Thoracic aorta (tissue), 2 donors: Measurements from ENCODE around the gene MAP1S. TPM values are rescaled to one million over a fixed set of nuclear protein-coding genes. Genes with fewer than 3 reads are reported as not detected.

ENCODE experiments used
- ATAC-seq: fragments of 150-250 bp; one replicate; pipeline ENCODE4 v1.8.0; 2017; ENCODE audit warnings: low read depth; ENCODE audit not compliant: insufficient number of reproducible peaks, low FRiP score
- DNase-seq: peaks from one replicate; pipeline ENCODE4 v3.0.0-alpha.2; 2020; ENCODE audit warnings: low spot score
- H3K27ac ChIP-seq, 2 donors: fragments of 200-600 bp; sonication (generic); 1 replicate in 1 of 2; 2 replicates in 1 of 2; pipeline ENCODE4 v1.5.1; 2016; ENCODE audit warnings: mild to moderate bottlenecking in 2 of 2, moderate library complexity in 2 of 2
- H3K27me3 ChIP-seq: fragments of 200-600 bp; sonication (generic); replicated peaks from 2 replicates; pipeline ENCODE4 v1.6.0; 2016; ENCODE audit warnings: mild to moderate bottlenecking; ENCODE audit not compliant: insufficient read depth
- H3K36me3 ChIP-seq: fragments of 200-600 bp; sonication (generic); one replicate; pipeline ENCODE4 v1.5.1; 2016
- H3K4me1 ChIP-seq, 2 donors: fragments of 200-600 bp; sonication (generic); 1 replicate in 1 of 2; 2 replicates in 1 of 2; pipeline versions ENCODE4 v1.5.1 to v1.6.0; 2016; ENCODE audit warnings: low read depth in 2 of 2, mild to moderate bottlenecking in 1 of 2; ENCODE audit not compliant: control insufficient read depth in 1 of 2
- H3K4me3 ChIP-seq: fragments of 200-600 bp; sonication (generic); 2 replicates; pipeline ENCODE4 v1.5.1; 2016; ENCODE audit warnings: mild to moderate bottlenecking
- H3K9me3 ChIP-seq: fragments of 200-600 bp; sonication (generic); 2 replicates; pipeline ENCODE4 v1.5.1; 2016
- total RNA-seq, 2 donors: library from RNA; depleted of rRNA; stranded (reverse); fragments of >200 nt; gene quantifications; one replicate each; pipeline versions ENCODE4 v1.1.0 to v1.2.3, GENCODE V29; 2016
- TF ChIP-seq, protein P1 (sequence below): fragments of 200-600 bp; sonication (generic); IDR thresholded peaks from one replicate; pipeline ENCODE4 v1.5.1; 2019; ENCODE audit warnings: antibody characterized with exemption

MAP1S gene
- total RNA-seq, 2 donors from 2014 or later: 31.7 to 42.9 TPM

DNA sequence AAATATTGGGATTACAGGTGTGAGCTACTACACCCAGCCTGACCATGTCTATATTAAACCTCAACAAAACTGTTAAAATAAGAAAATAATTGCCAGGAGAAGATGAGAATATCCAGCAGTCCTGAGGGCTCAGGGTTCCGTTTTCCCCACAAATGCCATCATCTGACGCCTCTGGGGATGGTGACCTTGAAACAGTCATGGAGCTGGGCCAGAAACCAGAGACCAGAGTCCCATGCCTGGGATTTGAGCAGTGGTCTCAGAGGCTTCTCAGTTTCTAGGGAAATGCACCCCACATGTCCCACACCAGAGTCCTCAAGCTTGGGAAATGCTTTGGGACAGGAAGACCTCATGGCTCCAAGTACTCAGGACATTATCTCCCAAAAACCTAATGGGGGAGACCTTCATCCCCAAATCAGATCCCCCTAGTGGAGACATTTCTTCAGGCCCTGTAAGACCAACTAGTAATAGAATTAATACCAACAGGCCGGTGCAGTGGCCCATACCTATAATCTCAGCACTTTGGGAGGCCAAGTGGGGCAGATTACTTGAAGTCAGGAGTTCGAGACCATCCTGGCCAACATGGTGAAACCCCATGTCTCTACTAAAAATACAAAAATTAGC, 2.9 kb upstream of the MAP1S start:
- Histone ChIP-seq H3K4me3 (no peak overlapping the region), H3K9me3 (no peaks in the 10 kb centered on the region), H3K36me3 (no peaks in the 10 kb centered on the region), H3K27ac (peak overlapping the region in 1 of 2 donors; percentile 76), H3K4me1 (peaks cover 33 to 41% of the 10 kb centered on the region in 2 donors), H3K27me3 (no peaks in the 10 kb centered on the region)
- ATAC-seq (no peak), DNase-seq (no peak)
- TF ChIP-seq, protein P1, sequence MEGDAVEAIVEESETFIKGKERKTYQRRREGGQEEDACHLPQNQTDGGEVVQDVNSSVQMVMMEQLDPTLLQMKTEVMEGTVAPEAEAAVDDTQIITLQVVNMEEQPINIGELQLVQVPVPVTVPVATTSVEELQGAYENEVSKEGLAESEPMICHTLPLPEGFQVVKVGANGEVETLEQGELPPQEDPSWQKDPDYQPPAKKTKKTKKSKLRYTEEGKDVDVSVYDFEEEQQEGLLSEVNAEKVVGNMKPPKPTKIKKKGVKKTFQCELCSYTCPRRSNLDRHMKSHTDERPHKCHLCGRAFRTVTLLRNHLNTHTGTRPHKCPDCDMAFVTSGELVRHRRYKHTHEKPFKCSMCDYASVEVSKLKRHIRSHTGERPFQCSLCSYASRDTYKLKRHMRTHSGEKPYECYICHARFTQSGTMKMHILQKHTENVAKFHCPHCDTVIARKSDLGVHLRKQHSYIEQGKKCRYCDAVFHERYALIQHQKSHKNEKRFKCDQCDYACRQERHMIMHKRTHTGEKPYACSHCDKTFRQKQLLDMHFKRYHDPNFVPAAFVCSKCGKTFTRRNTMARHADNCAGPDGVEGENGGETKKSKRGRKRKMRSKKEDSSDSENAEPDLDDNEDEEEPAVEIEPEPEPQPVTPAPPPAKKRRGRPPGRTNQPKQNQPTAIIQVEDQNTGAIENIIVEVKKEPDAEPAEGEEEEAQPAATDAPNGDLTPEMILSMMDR: peak; percentile 23

DNA sequence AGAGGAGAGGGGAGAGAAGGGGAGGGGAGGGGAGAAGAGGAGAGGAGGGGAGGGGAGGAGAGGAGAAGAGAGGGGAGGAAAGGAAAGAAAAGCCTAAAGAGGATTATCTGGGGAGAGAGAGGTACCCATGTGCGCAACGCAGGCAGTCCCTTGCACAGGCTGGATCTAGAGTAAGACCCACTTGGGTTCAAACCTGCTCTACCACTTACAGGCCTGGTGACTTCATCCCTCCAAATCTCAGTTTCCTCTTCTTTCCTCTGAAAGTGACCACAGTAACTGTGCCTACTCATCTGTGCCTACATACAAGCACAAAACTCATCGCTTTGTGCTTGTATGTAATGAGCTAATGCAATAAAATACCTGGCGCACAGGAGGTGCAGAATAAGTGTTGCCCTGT, 732 bp upstream of the MAP1S start:
- H3K4me1 ChIP-seq: peaks cover 43 to 52% of the 10 kb centered on the region in 2 donors
- H3K4me3 ChIP-seq: peak overlapping the region; percentile 94
- H3K27ac ChIP-seq: no peak overlapping the region

DNA sequence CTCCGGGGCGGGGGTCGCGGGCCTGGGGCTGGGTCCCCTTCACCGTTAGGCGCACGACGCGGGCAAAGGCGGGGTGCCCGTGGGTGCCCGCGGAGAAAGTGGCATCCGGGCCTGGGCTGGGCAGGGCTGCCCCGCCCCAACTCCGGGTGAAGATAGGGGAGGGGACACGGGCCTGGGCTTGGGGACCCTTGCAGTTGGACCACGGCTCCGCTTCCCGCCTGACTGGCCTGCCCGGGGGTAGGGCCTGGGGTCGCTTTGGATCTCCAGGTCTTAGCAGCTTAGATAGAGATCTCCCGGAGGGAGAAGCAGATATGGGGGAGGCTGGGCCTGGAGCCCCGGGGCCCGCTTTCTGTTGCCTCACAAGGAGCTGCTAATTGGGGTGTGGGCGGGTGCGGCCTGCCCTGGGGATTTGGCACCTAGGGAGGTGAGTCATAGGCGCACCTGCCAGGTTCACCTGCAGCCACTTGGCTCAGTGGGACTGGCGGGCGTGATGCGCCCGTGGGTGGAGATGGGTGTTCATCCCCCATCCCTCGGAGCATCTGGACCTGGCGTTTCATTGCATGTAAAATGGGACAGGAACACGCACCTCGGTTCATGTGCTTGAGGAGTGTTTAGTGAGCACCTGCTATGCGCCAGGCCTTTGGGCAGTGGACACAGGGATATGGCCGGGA, 585 bp downstream of the MAP1S start:
- no peak for DNase-seq
- Histone ChIP-seq H3K27ac (no peak overlapping the region), H3K4me1 (peaks cover 43 to 52% of the 10 kb centered on the region in 2 donors), H3K9me3 (no peaks in the 10 kb centered on the region), H3K27me3 (no peaks in the 10 kb centered on the region), H3K36me3 (peaks cover 14% of the 10 kb centered on the region), H3K4me3 (peak overlapping the region; percentile 94)
- ATAC-seq: no peak
- TF ChIP-seq, protein P1: no peak

More for the DNA sequence above, 732 bp upstream of the MAP1S start:
- H3K36me3 ChIP-seq: peaks cover 1% of the 10 kb centered on the region
- ATAC-seq (no peak), DNase-seq (no peak)
- H3K27me3 ChIP-seq: no peaks in the 10 kb centered on the region
- TF ChIP-seq, protein P1: no peak
- no peaks in the 10 kb centered on the region for H3K9me3 ChIP-seq

DNA sequence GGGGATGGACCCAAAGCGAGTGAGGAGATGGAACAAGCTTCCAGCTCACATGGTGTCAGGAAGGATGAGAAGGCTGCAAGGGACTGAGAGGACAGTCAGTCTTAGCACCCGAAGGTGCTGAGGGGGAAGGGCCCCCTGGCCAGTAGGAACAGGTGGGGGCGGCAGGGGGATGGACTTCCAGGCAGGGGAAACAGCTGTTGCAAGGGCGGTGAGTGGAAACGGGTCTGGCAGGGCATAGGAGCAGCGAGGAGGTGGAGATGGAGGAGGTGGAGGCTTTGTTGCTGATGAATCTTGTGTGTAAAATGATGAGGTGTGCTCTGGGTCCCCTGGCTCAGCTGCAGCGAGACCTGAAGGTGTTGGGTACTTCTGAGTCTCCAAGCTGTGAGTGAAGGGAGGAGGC, 1.2 kb downstream of the MAP1S start:
- H3K27ac ChIP-seq: no peak overlapping the region
- no peaks in the 10 kb centered on the region for H3K27me3 ChIP-seq
- H3K4me1 ChIP-seq: peaks cover 43 to 52% of the 10 kb centered on the region in 2 donors

GRCh38 chr19:17721111-17721628, 1.9 kb downstream of the MAP1S start:
- Histone ChIP-seq H3K9me3 (no peaks in the 10 kb centered on the region), H3K4me3 (peak overlapping the region; percentile 94), H3K36me3 (peaks cover 28% of the 10 kb centered on the region), H3K27me3 (no peaks in the 10 kb centered on the region), H3K27ac (no peak overlapping the region), H3K4me1 (peaks cover 43 to 52% of the 10 kb centered on the region in 2 donors)
- DNase-seq (no peak), ATAC-seq (no peak)
- TF ChIP-seq, protein P1: no peak

More for the DNA sequence above, 1.2 kb downstream of the MAP1S start:
- Histone ChIP-seq H3K4me3 (peak overlapping the region; percentile 94), H3K9me3 (no peaks in the 10 kb centered on the region), H3K36me3 (peaks cover 20% of the 10 kb centered on the region)
- DNase-seq (no peak), ATAC-seq (no peak)
- TF ChIP-seq, protein P1: no peak
